Measurements from ENCODE around the gene TMPRSS2.

Gene TMPRSS2

DNA sequence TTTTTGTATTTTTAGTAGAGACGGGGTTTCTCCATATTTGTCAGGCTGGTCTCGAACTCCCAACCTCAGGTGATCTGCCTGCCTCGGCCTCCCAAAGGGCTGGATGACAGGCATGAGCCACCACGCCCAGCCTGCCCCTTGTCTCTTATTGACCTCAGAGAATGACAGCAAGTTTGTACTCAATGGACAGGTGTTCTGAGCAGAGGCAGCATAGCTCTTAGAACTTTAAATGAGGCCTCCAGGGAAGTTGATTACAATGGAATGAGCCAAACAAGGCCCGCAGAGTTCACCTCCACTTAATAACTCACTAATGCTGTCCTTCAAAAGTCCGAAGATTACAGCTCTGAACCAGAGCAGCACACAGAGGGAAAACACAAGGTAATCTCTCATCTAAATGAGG lies 10.9 kb downstream of the TMPRSS2 start:
- Histone ChIP-seq H3K27ac (no peak overlapping the region), H3K4me3 (no peak overlapping the region)
- no peak for DNase-seq (ENCODE audit: low spot score)
- TF ChIP-seq, protein P1, sequence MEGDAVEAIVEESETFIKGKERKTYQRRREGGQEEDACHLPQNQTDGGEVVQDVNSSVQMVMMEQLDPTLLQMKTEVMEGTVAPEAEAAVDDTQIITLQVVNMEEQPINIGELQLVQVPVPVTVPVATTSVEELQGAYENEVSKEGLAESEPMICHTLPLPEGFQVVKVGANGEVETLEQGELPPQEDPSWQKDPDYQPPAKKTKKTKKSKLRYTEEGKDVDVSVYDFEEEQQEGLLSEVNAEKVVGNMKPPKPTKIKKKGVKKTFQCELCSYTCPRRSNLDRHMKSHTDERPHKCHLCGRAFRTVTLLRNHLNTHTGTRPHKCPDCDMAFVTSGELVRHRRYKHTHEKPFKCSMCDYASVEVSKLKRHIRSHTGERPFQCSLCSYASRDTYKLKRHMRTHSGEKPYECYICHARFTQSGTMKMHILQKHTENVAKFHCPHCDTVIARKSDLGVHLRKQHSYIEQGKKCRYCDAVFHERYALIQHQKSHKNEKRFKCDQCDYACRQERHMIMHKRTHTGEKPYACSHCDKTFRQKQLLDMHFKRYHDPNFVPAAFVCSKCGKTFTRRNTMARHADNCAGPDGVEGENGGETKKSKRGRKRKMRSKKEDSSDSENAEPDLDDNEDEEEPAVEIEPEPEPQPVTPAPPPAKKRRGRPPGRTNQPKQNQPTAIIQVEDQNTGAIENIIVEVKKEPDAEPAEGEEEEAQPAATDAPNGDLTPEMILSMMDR (IDR thresholded peaks at IDR 0.05) = no peak

GRCh38 chr21:41494242-41494641 lies 13.7 kb downstream of the TMPRSS2 start:
- H3K27ac ChIP-seq = no peak overlapping the region
- TF ChIP-seq, protein P1 (IDR thresholded peaks at IDR 0.05) = no peak
- DNase-seq (ENCODE audit: low spot score) = no peak
- no peak overlapping the region for H3K4me3 ChIP-seq

DNA sequence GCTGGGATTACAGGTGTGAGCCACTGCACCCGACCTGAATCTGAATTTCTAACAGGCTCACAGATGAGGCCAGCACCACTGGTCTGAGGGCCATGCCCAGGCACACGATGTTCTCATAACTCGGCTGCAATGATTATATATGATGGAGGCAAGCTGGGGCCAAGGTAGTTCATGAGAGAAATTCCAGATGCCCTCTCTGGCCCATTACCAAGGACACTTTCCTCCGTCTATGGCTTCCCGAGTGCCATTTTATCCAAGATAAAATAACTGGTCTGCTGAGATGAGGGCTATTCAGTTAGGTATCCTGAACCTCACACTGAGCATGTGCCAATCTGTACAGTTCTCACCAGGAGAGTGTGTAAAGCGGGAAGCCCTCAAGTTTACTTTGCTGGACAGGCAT lies 16.5 kb downstream of the TMPRSS2 start:
- H3K27ac ChIP-seq = no peak overlapping the region
- no peak for DNase-seq (ENCODE audit: low spot score)
- TF ChIP-seq, protein P1 (IDR thresholded peaks at IDR 0.05) = no peak

GRCh38 chr21:41490330-41490729 lies 17.6 kb downstream of the TMPRSS2 start:
- DNase-seq (ENCODE audit: low spot score) = no peak
- H3K27ac ChIP-seq = no peak overlapping the region
- no peak overlapping the region for H3K4me3 ChIP-seq
- TF ChIP-seq, protein P1 (IDR thresholded peaks at IDR 0.05) = no peak

More for the DNA sequence above, 16.5 kb downstream of the TMPRSS2 start:
- no peak overlapping the region for H3K4me3 ChIP-seq

GRCh38 chr21:41489329-41489728 lies 18.6 kb downstream of the TMPRSS2 start:
- TF ChIP-seq, protein P1 (IDR thresholded peaks at IDR 0.05) = no peak

DNA sequence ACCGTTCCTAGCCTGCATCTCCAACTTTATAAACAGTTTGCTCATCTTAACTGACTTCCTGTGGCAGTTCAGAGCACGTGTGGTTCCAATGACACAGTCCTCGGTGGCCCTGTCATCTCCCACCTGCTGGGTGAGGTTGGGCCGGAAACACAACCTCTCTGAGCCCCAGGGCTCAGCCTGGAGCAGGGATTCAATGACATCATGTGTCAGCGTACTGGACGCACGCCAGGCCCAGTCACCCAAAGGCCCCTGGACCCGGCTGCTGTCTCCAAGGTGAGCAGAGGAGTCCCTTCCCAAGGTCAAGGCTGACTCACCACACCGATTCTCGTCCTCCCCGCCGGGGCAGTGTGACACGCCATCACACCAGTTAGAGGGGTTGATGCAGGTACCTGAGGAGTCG lies 19.9 kb downstream of the TMPRSS2 start:
- Histone ChIP-seq H3K27ac (no peak overlapping the region), H3K4me3 (no peak overlapping the region)
- TF ChIP-seq, protein P1 (IDR thresholded peaks at IDR 0.05) = no peak
- no peak for DNase-seq (ENCODE audit: low spot score)

More at GRCh38 chr21:41489329-41489728, 18.6 kb downstream of the TMPRSS2 start:
- Histone ChIP-seq H3K4me3 (no peak overlapping the region), H3K27ac (no peak overlapping the region)
- DNase-seq (ENCODE audit: low spot score) = no peak

- no peak for DNase-seq (ENCODE audit: low spot score)
- TF ChIP-seq, protein P1 (IDR thresholded peaks at IDR 0.05) = no peak
- Histone ChIP-seq H3K27ac (no peak overlapping the region), H3K4me3 (no peak overlapping the region)
Measured at GRCh38 chr21:41487082-41487481, 20.9 kb downstream of the TMPRSS2 start.

Data from coronary artery (tissue), 2 donors.